CD4-positive, alpha-beta T cell treated with Interleukin-21 for 1 hour (primary cell): ENCODE data around the gene AUNIP.

Experiments used
- DNase-seq: peaks from one replicate; pipeline ENCODE4 v3.0.0-alpha.2; 2020

AUNIP gene

GRCh38 chr1:25825605-25826004, 33.7 kb downstream of the AUNIP start:
- no peak for DNase-seq

GRCh38 chr1:25821630-25822091, 37.6 kb downstream of the AUNIP start:
- no peak for DNase-seq

- DNase-seq = no peak
Measured at GRCh38 chr1:25821112-25821476, 38.2 kb downstream of the AUNIP start.

GRCh38 chr1:25820247-25821111, 38.8 kb downstream of the AUNIP start:
- DNase-seq = peak; percentile 81

- peak; percentile 93 for DNase-seq
Measured at GRCh38 chr1:25819491-25820246, 39.6 kb downstream of the AUNIP start, which contains the start of gene MTFR1L. Gene MTFR1L (plus strand): TSS chr1:25819954. CDS start chr1:25823105, 3,151 bp downstream.

- no peak for DNase-seq
Measured at GRCh38 chr1:25818569-25818968, 40.7 kb downstream of the AUNIP start.

GRCh38 chr1:25817840-25818501, 41.3 kb downstream of the AUNIP start:
- no peak for DNase-seq

- DNase-seq = no peak
Measured at GRCh38 chr1:25816112-25816718, 43.0 kb downstream of the AUNIP start.

GRCh38 chr1:25815208-25816111, 43.8 kb downstream of the AUNIP start:
- DNase-seq = no peak

- DNase-seq = no peak
Measured at GRCh38 chr1:25814549-25815087, 44.6 kb downstream of the AUNIP start.

GRCh38 chr1:25813734-25814471, 45.4 kb downstream of the AUNIP start:
- no peak for DNase-seq

GRCh38 chr1:25813071-25813733, 46.1 kb downstream of the AUNIP start:
- DNase-seq = no peak

GRCh38 chr1:25811384-25812082, 47.7 kb downstream of the AUNIP start:
- DNase-seq = no peak

- peak; percentile 80 for DNase-seq
Measured at GRCh38 chr1:25810341-25811299, 48.6 kb downstream of the AUNIP start.

GRCh38 chr1:25809929-25810328, 49.3 kb downstream of the AUNIP start:
- DNase-seq = no peak

- DNase-seq = no peak
Measured at GRCh38 chr1:25809283-25809926, 49.9 kb downstream of the AUNIP start.

GRCh38 chr1:25808481-25809244, 50.6 kb downstream of the AUNIP start:
- DNase-seq = no peak
